H1 (cell line): Measurements from ENCODE around the gene DDX18. TPM values are rescaled to one million over a fixed set of nuclear protein-coding genes. Genes with fewer than 3 reads are reported as not detected.

ENCODE experiments used
- CTCF ChIA-PET: fragments of 300-600 bp; sonication (Branson Sonifier 250); formaldehyde crosslinking; loops from one replicate; lab custom pipeline; 2021; ENCODE audit not compliant: partially characterized antibody; lab: Charles Lee
- POLR2A ChIA-PET: fragments of 300-600 bp; sonication (Branson Sonifier 250); formaldehyde crosslinking; loops from one replicate; lab custom pipeline; 2021; ENCODE audit warnings: inconsistent platforms; ENCODE audit not compliant: partially characterized antibody; lab: Charles Lee
- DNase-seq, 2 experiments: peaks; one replicate each; pipeline versions ENCODE4 v3.0.0 to v3.0.0-alpha.2; 2010 to 2022; ENCODE audit warnings: low spot score in 2 of 2, low read depth in 1 of 2, mixed read lengths in 1 of 2
- FAIRE-seq: peaks from 2 replicates; lab custom pipeline; 2011; peaks lifted over from hg19 to GRCh38; lab: Jason Lieb, UNC
- H2AFZ ChIP-seq: 2 replicates; pipeline ENCODE4 v1.8.1; 2012; ENCODE audit warnings: low read length, inconsistent platforms
- H2AK5ac ChIP-seq: 2 replicates; pipeline ENCODE4 v1.6.1; 2013; ENCODE audit warnings: low read depth, low read length
- H2BK120ac ChIP-seq: replicated peaks from 2 replicates; pipeline ENCODE3; 2013; ENCODE audit warnings: low read depth, low read length, inconsistent platforms
- H2BK12ac ChIP-seq: 2 replicates; pipeline ENCODE4 v1.6.1; 2013; ENCODE audit warnings: low read depth, low read length
- H2BK15ac ChIP-seq: 2 replicates; pipeline ENCODE4 v1.6.1; 2013; ENCODE audit warnings: low read length
- H2BK20ac ChIP-seq: 2 replicates; pipeline ENCODE4 v1.6.1; 2013; ENCODE audit warnings: low read length
- H2BK5ac ChIP-seq: 2 replicates; pipeline ENCODE4 v1.6.1; 2013; ENCODE audit warnings: low read depth, low read length
- H3K14ac ChIP-seq: 2 replicates; pipeline ENCODE4 v1.6.1; 2013; ENCODE audit warnings: inconsistent platforms; ENCODE audit not compliant: insufficient read length
- H3K18ac ChIP-seq: 2 replicates; pipeline ENCODE4 v1.6.1; 2013; ENCODE audit warnings: low read length; ENCODE audit errors: extremely low read depth
- H3K23ac ChIP-seq: 2 replicates; pipeline ENCODE4 v1.6.1; 2013; ENCODE audit warnings: inconsistent platforms; ENCODE audit not compliant: insufficient read length
- H3K23me2 ChIP-seq: 2 replicates; pipeline ENCODE4 v1.6.1; 2013; ENCODE audit warnings: low read depth, low read length
- H3K27ac ChIP-seq: 2 replicates; pipeline ENCODE4 v1.6.1; 2011; ENCODE audit warnings: low read depth, low read length, inconsistent platforms
- H3K27me3 ChIP-seq, 4 experiments: replicated peaks in 1 of 4; 1 replicate in 1 of 4; 2 replicates in 3 of 4; pipeline versions ENCODE4 v1.6.1 to v1.8.1; 2011 to 2013; ENCODE audit warnings: low read length in 3 of 4, mild to moderate bottlenecking in 3 of 4, inconsistent platforms in 2 of 4, mixed read lengths in 2 of 4, moderate library complexity in 1 of 4; ENCODE audit not compliant: control insufficient read depth in 3 of 4, insufficient read depth in 3 of 4; ENCODE audit errors: extremely low read depth in 1 of 4
- H3K36me3 ChIP-seq, 4 experiments: 2 replicates each; pipeline versions ENCODE4 v1.6.1 to v1.8.1; 2011 to 2013; ENCODE audit warnings: mild to moderate bottlenecking in 4 of 4, low read length in 3 of 4, moderate library complexity in 2 of 4, control low read depth in 1 of 4, inconsistent platforms in 1 of 4; ENCODE audit not compliant: insufficient read depth in 4 of 4, control insufficient read depth in 2 of 4
- H3K4ac ChIP-seq: replicated peaks from 2 replicates; pipeline ENCODE3; 2013; ENCODE audit warnings: low read length, low read depth, mixed read lengths, inconsistent platforms; ENCODE audit not compliant: insufficient read length
- H3K4me1 ChIP-seq, 4 experiments: replicated peaks in 1 of 4; 1 replicate in 1 of 4; 2 replicates in 3 of 4; pipeline versions ENCODE4 v1.6.1 to v1.8.1; 2011 to 2013; ENCODE audit warnings: low read length in 3 of 4, inconsistent platforms in 2 of 4, mixed read lengths in 1 of 4; ENCODE audit not compliant: insufficient read depth in 4 of 4, control insufficient read depth in 3 of 4
- H3K4me2 ChIP-seq, 2 experiments: 2 replicates each; pipeline versions ENCODE4 v1.6.1 to v1.8.1; 2011 to 2013; ENCODE audit warnings: low read depth in 2 of 2, low read length in 2 of 2, control low read depth in 1 of 2, inconsistent platforms in 1 of 2, mild to moderate bottlenecking in 1 of 2; ENCODE audit not compliant: insufficient read depth in 1 of 2
- H3K4me3 ChIP-seq, 4 experiments: fragments of 200-600, 300-600 bp in 1 of 4; sonication (generic), shearing (Covaris generic), sonication (Bioruptor Twin) in 1 of 4; 2 replicates each; pipeline versions ENCODE4 v1.5.1 to v1.8.1; 2011 to 2016; ENCODE audit warnings: low read length in 4 of 4, low read depth in 3 of 4, control low read depth in 2 of 4, inconsistent platforms in 2 of 4, mild to moderate bottlenecking in 2 of 4, mixed read lengths in 1 of 4, moderate library complexity in 1 of 4; ENCODE audit not compliant: insufficient read depth in 2 of 4; ENCODE audit errors: extremely low read depth in 1 of 4
- H3K56ac ChIP-seq: replicated peaks from 2 replicates; pipeline ENCODE3; 2013; ENCODE audit warnings: low read depth, mild to moderate bottlenecking, mixed read lengths, low read length, inconsistent platforms; ENCODE audit not compliant: insufficient read length
- H3K79me1 ChIP-seq: 2 replicates; pipeline ENCODE4 v1.6.1; 2013; ENCODE audit warnings: low read depth, low read length, control low read depth
- H3K79me2 ChIP-seq, 2 experiments: 2 replicates each; pipeline versions ENCODE4 v1.6.1 to v1.8.1; 2012 to 2013; ENCODE audit warnings: low read length in 2 of 2, mild to moderate bottlenecking in 2 of 2, inconsistent platforms in 1 of 2; ENCODE audit not compliant: insufficient read depth in 2 of 2, control insufficient read depth in 1 of 2
- H3K9ac ChIP-seq, 4 experiments: replicated peaks in 1 of 4; 1 replicate in 1 of 4; 2 replicates in 3 of 4; pipeline versions ENCODE4 v1.6.1 to v1.8.1; 2011 to 2013; ENCODE audit warnings: low read depth in 3 of 4, low read length in 3 of 4, control low read depth in 2 of 4, mild to moderate bottlenecking in 2 of 4, moderate library complexity in 2 of 4, inconsistent platforms in 1 of 4; ENCODE audit errors: extremely low read depth in 1 of 4
- H3K9me3 ChIP-seq, 2 experiments: 2 replicates each; pipeline versions ENCODE4 v1.6.1 to v1.8.1; 2012 to 2013; ENCODE audit warnings: mild to moderate bottlenecking in 2 of 2, moderate library complexity in 2 of 2, control low read depth in 1 of 2, inconsistent platforms in 1 of 2, low read depth in 1 of 2, low read length in 1 of 2, mixed read lengths in 1 of 2; ENCODE audit not compliant: insufficient read depth in 2 of 2
- H4K20me1 ChIP-seq, 2 experiments: replicated peaks in 1 of 2; 2 replicates each; pipeline versions ENCODE3 to v1.8.1; 2011 to 2013; ENCODE audit warnings: inconsistent platforms in 2 of 2, low read length in 2 of 2, mild to moderate bottlenecking in 1 of 2; ENCODE audit not compliant: insufficient read depth in 2 of 2, control insufficient read depth in 1 of 2
- H4K5ac ChIP-seq: 2 replicates; pipeline ENCODE4 v1.6.1; 2013; ENCODE audit warnings: low read length, low read depth, mixed read lengths, inconsistent platforms; ENCODE audit not compliant: insufficient read length
- H4K8ac ChIP-seq: 2 replicates; pipeline ENCODE4 v1.8.0; 2013; ENCODE audit warnings: mild to moderate bottlenecking, moderate library complexity, low read length, inconsistent platforms; ENCODE audit not compliant: insufficient read depth; ENCODE audit errors: extremely low read depth
- H4K91ac ChIP-seq: replicated peaks from 2 replicates; pipeline ENCODE3; 2013; ENCODE audit warnings: low read length, mixed read lengths, inconsistent platforms; ENCODE audit not compliant: insufficient read length
- ATF2 ChIP-seq: IDR thresholded peaks from 2 replicates; pipeline ENCODE4 v1.6.1; 2012; ENCODE audit warnings: low read length, inconsistent platforms
- CHD1 ChIP-seq: IDR thresholded peaks from 2 replicates; pipeline ENCODE4 v1.6.1; 2012; ENCODE audit warnings: low read depth, low read length, improper control_type of control experiment
- KDM4A ChIP-seq: IDR thresholded peaks from one replicate; pipeline ENCODE4 v1.7.1; 2012; ENCODE audit warnings: low read depth, mild to moderate bottlenecking, moderate library complexity, low read length, inconsistent platforms; ENCODE audit not compliant: severe bottlenecking
- RBBP5 ChIP-seq: IDR thresholded peaks from 2 replicates; pipeline ENCODE4 v1.7.1; 2012; ENCODE audit warnings: low read depth, mild to moderate bottlenecking, inconsistent platforms, low read length, moderate library complexity, borderline replicate concordance
- RFX5 ChIP-seq: IDR thresholded peaks from 2 replicates; pipeline ENCODE4 v1.6.1; 2011; ENCODE audit warnings: low read depth, low read length, improper control_type of control experiment, borderline replicate concordance
- SP4 ChIP-seq: IDR thresholded peaks from 2 replicates; pipeline ENCODE4 v1.6.1; 2012; ENCODE audit warnings: low read length, inconsistent platforms
- SUZ12 ChIP-seq: fragments of 200-600 bp; sonication (generic); IDR thresholded peaks from 2 replicates; pipeline ENCODE4 v1.6.1; 2012; ENCODE audit warnings: mild to moderate bottlenecking, inconsistent platforms, low read length, moderate library complexity, mixed read lengths
- WGBS, 2 experiments: shearing (Covaris generic) in 1 of 2; methylation state at CpG; one replicate each; pipeline versions ENCODE4 v1.1.6 to v1.1.7; 2013 to 2015; ENCODE audit warnings: low lambda C conversion rate in 2 of 2, mixed read lengths in 2 of 2, inconsistent platforms in 1 of 2, low coverage in 1 of 2, missing lambda C conversion rate in 1 of 2; ENCODE audit not compliant: insufficient replicate concordance in 2 of 2, insufficient coverage in 1 of 2, insufficient read length in 1 of 2; ENCODE audit errors: extremely low coverage in 1 of 2, missing lambda C conversion rate in 1 of 2; 5-methylcytosine and 5-hydroxymethylcytosine counted together
- polyA plus RNA-seq, 7 experiments: library from polyadenylated mRNA; depleted of rRNA in 3 of 7; stranded (reverse) in 5 of 7; unstranded in 2 of 7; fragments of >200 nt in 5 of 7; fragments of 200-250 nt in 2 of 7; gene quantifications; 1 replicate in 5 of 7; 2 replicates in 1 of 7; 4 replicates in 1 of 7; pipeline versions ENCODE4 v1.2.1 to v1.2.3, GENCODE V29; 2011 to 2013; ENCODE audit warnings: missing spikeins in 2 of 7, mixed read lengths in 2 of 7
- total RNA-seq: library from RNA; stranded (reverse); fragmentation: NEBNext Ultra II Directional; extraction: Animal tissue kit (Norgen Biotek cat#: 25700); gene quantifications from 2 replicates; pipeline ENCODE4 v1.2.1, GENCODE V29; 2021
- TF ChIP-seq, protein P1 (sequence below), 3 experiments: IDR thresholded peaks; 1 replicate in 2 of 3; 2 replicates in 1 of 3; pipeline versions ENCODE4 v1.5.1 to v1.6.1; 2011; ENCODE audit warnings: low read length in 3 of 3, mild to moderate bottlenecking in 3 of 3, inconsistent platforms in 2 of 3, low read depth in 1 of 3, moderate library complexity in 1 of 3; ENCODE audit not compliant: insufficient read depth in 1 of 3; ENCODE audit errors: control extremely low read depth in 1 of 3
- TF ChIP-seq, protein P2 (sequence below): IDR thresholded peaks from 2 replicates; pipeline ENCODE4 v1.6.1; 2012; ENCODE audit warnings: inconsistent platforms

Gene DDX18
- total and polyA plus RNA-seq, 2 of the 8 experiments (the other 6 are each of a cell fraction or from before 2014, with no cell fraction given), result 31.3 to 119 TPM

- POLR2A ChIA-PET, result interaction anchor here (1.0 to 1.2 kb wide), 2 partner anchors 9 to 10 kb away, joined by 3 to 4 read pairs; no protein-coding TSS in a partner anchor
- TF ChIP-seq ATF2 (no peak), RFX5 (no peak), SUZ12 (no peak), RBBP5 (no peak), SP4 (no peak), KDM4A (no peak), CHD1 (no peak)
- TF ChIP-seq, protein P1, sequence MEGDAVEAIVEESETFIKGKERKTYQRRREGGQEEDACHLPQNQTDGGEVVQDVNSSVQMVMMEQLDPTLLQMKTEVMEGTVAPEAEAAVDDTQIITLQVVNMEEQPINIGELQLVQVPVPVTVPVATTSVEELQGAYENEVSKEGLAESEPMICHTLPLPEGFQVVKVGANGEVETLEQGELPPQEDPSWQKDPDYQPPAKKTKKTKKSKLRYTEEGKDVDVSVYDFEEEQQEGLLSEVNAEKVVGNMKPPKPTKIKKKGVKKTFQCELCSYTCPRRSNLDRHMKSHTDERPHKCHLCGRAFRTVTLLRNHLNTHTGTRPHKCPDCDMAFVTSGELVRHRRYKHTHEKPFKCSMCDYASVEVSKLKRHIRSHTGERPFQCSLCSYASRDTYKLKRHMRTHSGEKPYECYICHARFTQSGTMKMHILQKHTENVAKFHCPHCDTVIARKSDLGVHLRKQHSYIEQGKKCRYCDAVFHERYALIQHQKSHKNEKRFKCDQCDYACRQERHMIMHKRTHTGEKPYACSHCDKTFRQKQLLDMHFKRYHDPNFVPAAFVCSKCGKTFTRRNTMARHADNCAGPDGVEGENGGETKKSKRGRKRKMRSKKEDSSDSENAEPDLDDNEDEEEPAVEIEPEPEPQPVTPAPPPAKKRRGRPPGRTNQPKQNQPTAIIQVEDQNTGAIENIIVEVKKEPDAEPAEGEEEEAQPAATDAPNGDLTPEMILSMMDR (IDR thresholded peaks at IDR 0.05; ENCODE audit: control extremely low read depth in 1 of 3, insufficient read depth in 1 of 3, low read depth in 1 of 3, low read length in 3 of 3), result no peak
- TF ChIP-seq, protein P2, sequence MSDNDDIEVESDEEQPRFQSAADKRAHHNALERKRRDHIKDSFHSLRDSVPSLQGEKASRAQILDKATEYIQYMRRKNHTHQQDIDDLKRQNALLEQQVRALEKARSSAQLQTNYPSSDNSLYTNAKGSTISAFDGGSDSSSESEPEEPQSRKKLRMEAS, result no peak
Observed at GRCh38 chr2:117825437-117825836, 10.9 kb downstream of the DDX18 start.

More at GRCh38 chr2:117825437-117825836, 10.9 kb downstream of the DDX18 start:
- no peak overlapping the region for H3K4me2 ChIP-seq
- H3K14ac ChIP-seq, result no peak overlapping the region
- H3K27me3 ChIP-seq, result no peaks in the 10 kb centered on the region
- no peaks in the 10 kb centered on the region for H3K9me3 ChIP-seq
- H2BK120ac ChIP-seq, result no peak overlapping the region
- no peak for FAIRE-seq
- peaks cover 0 to 2% of the 10 kb centered on the region in 2 experiments for H4K20me1 ChIP-seq
- H2AFZ ChIP-seq, result no peak overlapping the region
- no peak overlapping the region for H2BK20ac ChIP-seq
- no peak overlapping the region for H2AK5ac ChIP-seq
- no peak overlapping the region for H2BK15ac ChIP-seq
- no peak overlapping the region for H3K23ac ChIP-seq
- H3K36me3 ChIP-seq, result peaks cover 34 to 88% (median 71%) of the 10 kb centered on the region in 4 experiments
- H3K4me1 ChIP-seq, result no peaks in the 10 kb centered on the region
- no peak overlapping the region for H2BK12ac ChIP-seq
- no peak for DNase-seq
- H3K27ac ChIP-seq, result no peak overlapping the region
- H3K18ac ChIP-seq, result no peak overlapping the region
- no peak overlapping the region for H4K5ac ChIP-seq
- no peak overlapping the region for H3K4ac ChIP-seq
- H3K79me2 ChIP-seq, result no peaks in the 10 kb centered on the region
- WGBS, 2 experiments, result 88% methylated on average over 8 of the region's 8 CpGs; no CpG with 5 or more reads in 1 of the 2 experiments
- H4K8ac ChIP-seq, result no peak overlapping the region
- CTCF ChIA-PET, result interaction anchor here (1.0 to 1.8 kb wide), 2 partner anchors 10 to 11 kb away, joined by 4 to 7 read pairs; partner anchors contain the start of gene DDX18
- no peaks in the 10 kb centered on the region for H3K79me1 ChIP-seq
- no peaks in the 10 kb centered on the region for H3K23me2 ChIP-seq
- no peak overlapping the region for H3K9ac ChIP-seq
- no peak overlapping the region for H2BK5ac ChIP-seq
- H3K56ac ChIP-seq, result no peak overlapping the region
- H3K4me3 ChIP-seq, result no peak overlapping the region
- H4K91ac ChIP-seq, result no peak overlapping the region
